ENCODE results near the gene LKAAEAR1. TPM values are rescaled to one million over a fixed set of nuclear protein-coding genes. Genes with fewer than 3 reads are reported as not detected.

LKAAEAR1 gene
- total RNA-seq, 1 donor from 2014 or later = 0.34 TPM

DNA sequence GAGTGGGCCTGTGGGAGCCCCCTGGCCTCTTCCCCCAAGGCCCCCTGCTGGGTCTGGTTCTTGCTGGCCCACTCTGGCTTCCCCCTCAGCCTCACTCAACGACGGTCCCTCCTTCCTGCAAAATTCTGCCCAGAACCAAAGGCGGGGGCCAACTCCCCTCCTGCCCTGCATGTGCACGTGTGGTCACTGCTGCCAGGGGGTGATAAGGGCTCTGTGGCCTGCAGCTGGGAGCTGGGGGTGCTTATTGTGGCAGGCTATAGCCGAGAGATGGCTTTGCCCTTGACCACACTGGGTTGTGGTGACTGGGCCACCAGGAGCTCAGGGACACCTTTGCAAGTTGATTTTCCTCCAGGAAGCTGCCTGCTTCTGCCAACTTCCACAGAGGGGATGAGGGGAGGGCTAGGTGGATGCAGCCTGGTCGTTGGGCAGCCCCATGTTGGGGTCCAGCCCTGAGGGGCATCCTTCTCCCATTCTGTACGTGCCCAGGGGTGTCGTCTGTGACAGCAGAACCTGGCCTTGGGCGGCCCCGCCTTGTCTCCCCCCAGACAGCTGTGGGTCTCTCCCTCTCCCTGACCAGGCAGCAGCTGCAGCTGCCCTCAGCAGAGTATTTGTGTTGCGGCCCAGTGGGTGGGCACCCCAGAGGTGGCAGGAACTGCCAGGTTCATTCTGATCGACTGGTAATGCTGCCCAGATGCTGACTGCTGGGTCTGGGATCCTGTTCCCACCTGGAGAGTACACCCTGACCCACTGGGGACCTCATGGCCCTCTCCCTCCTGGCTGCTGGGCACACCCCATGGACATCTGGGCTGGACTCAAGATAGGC, 15.6 kb downstream of the LKAAEAR1 start:
- intact Hi-C loops (cut with micrococcal nuclease) = loop anchor here (10.0 kb wide), 2 partner anchors 204 to 414 kb away; partner anchors contain the start of genes ABHD16B, RTEL1, STMN3 and TPD52L2

DNA sequence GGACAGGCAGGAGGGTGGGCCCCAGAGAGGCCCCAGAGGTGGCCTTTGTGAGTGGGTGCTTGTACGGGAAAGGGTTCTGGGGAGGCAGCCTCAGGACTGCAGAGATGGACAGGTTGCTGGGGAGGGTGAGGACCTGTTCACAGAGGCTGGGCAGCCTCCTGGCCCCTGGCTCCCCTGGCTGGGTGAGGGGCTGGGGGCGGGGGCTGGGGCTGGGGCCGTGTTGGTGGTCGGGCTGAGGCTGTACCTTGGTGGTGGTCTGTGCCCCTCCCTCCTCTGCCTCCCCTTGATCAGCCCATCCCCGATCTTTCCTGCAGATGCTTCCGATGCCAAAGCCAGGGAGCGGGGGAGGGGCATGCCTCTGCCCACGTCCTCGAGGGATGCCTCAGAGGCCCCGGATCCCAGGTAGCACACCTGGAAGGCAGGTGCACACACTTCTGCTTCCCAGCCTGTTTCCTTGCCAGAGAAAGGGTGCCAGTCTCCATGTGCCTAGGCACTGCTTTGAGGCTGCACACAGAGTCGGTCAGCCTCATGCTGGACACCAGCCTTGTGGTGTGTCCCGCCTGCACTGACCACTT, 16.4 kb downstream of the LKAAEAR1 start:
- intact Hi-C loops (cut with micrococcal nuclease) = loop anchor here (10.0 kb wide), 2 partner anchors 203 to 413 kb away; partner anchors contain the start of genes ABHD16B, RTEL1, STMN3 and TPD52L2

DNA sequence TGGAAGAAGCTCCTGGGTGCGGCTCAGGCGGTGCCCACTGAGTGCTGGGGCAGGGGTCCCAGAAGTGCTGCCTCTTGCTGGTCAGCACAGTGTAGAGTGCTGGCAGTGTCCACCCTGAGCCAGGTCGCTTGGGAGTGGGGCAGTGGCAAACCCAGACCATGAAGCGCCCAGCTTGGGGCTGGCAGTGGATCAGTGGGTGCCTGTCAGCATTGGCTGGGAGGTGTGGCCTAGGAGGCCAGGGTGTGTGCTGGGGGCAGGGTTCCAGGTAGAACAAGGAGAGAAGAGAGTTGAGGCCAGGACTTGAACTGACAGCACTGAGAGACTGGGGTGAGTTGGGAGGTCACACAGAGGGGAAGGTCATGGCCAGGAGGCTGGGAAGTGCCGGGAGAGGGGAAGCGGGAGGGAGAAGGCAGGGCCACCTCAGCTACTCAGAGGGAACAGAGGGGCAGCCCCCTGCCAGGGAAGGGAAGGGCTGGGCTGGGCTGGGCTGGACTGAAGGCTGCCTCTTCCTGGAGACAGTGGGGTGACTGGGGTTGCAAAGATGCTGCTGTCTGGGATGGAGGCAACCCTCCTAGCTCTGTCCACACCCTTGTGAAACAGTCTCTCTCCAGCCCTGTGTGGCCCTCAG, 17.1 kb downstream of the LKAAEAR1 start:
- intact Hi-C loops (cut with micrococcal nuclease) = loop anchor here (10.0 kb wide), 2 partner anchors 202 to 412 kb away; partner anchors contain the start of genes ABHD16B, RTEL1, STMN3 and TPD52L2

DNA sequence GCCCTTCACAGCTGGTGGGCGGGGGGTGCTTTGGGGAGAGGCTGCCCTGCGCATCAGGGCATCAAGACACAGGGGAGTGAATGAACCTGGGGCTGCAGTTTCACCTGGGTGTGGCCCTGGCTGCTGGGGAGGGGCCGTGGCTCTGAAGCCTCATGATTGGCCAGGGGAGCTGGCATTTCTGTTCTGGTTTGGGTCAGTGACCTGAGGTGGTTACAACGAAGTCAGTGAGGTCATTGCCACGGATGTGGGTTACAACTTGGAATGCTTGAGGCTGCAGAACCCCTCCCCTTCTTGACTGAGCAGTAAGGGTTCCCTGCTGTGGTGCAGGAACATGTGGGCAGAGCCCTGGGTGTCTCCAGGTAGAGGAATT, 18.2 kb downstream of the LKAAEAR1 start:
- intact Hi-C loops (cut with micrococcal nuclease) = loop anchor here (1.0 to 10.0 kb wide), 3 partner anchors 11 to 411 kb away; partner anchors contain the start of genes ABHD16B, RTEL1, STMN3 and TPD52L2

DNA sequence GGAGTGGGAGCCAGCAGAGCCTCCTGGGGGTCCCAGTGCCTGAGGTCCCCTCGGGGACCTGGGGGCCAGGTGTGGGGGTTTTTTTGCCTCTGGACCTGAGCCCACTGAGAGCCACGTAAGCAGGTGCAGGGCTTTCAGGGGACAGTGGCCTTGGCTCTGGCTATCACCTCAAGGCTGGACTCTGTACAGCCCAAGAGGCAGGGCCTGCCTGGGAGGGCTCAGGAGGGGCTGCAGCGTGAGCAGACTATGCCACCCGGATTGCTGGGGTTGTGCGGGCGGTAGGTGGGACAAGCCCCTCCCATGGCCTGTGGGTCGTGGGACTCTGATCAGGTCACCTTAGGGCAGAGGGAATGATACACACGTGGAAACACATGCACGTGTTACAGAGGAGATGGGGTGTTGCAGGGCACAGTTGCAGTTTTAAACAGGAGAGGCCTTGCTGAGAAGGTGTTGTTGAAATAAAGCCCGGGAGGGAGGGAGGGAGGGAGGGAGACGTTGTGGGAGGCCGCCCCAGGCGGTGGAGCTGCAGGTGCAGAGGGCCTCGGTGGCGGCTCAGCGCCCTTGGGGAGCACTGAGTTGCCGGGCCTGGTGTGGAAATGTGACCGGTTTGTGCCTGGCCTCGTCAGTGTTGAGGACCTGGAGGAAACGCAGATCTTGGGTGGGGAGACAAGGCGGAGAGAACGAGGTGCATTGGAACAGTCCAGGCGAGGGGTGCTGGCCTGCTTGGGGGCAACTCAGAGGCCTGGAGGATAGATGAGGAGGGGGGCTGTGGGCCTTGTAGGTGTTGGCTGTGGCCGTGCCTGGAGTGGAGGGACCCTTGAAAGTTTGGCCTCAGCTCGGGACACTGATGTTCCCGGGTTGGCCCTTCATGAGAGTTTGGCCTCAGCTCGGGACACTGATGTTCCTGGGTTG, 18.9 kb downstream of the LKAAEAR1 start:
- intact Hi-C loops (cut with micrococcal nuclease) = loop anchor here (10.0 kb wide), 2 partner anchors 201 to 411 kb away; partner anchors contain the start of genes ABHD16B, RTEL1, STMN3 and TPD52L2

DNA sequence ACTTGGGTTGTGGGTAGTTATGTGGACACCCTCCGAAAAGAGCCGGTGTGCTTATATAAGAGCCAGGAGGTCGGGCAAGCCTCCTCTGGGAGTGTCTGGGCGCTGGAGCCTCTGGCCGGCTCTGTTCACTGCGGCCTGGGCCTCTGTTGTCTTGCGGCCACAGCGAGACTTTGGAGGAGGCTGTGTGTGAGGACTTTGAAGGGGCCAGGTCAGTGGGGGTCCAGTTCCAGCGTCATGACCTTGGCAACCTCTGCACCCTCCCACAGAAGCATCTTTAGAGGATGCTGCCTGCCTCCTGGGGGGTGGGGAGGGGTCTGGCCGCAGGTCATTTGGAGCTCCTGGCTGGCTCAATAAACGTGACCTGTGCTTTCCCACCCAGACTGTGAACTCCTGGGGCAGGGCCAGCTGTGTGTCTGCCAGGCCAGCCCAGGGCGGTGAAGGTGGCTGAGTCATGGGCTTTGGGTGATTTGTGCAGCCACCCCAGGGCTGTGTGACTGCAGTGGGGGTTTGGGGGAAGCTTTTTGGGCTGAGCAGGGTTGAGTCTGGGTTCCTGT, 20.0 kb downstream of the LKAAEAR1 start:
- intact Hi-C loops (cut with micrococcal nuclease) = loop anchor here (10.0 kb wide), 2 partner anchors 199 to 409 kb away; partner anchors contain the start of genes ABHD16B, RTEL1, STMN3 and TPD52L2

DNA sequence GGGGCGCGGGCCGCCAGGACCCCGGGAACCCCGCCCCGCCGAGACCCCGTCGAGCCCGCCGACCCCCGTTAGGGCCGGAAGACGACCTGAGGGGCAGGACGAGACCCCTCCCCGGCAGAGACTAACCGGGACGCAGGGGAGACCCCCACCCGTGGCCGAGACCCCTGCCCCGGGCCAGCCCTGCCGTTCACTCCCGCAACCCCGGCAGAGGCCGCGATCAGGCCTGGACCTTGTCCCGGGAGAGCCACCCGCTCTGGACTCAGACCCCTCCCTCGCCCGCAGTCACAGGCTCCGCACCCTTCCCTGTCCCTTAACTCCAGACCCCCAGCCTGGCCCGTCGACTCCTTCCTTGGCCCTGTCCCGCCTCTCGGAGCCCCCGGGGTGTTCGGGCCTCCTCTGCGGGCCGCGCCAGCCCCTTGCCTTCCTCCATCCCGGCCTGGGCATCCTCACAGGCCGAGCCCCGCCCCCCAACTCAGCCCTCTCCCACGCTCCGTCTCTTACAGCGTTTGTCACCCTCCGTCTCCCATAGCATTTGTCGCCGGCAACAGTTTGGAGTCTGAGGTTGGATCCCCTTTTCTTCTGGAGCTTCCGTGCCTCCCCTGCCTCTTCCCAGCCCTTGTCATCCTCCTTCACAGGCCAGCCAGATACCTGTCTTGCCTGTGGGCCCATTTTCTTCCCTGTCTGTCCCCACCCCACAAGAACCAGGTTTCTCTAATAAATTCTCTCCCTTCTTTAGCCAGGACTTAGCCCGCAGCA, 20.6 kb downstream of the LKAAEAR1 start:
- intact Hi-C loops (cut with micrococcal nuclease) = loop anchor here (1.0 to 10.0 kb wide), 6 partner anchors 16 to 409 kb away; partner anchors contain the start of genes ABHD16B, DNAJC5, PRPF6 and RGS19

DNA sequence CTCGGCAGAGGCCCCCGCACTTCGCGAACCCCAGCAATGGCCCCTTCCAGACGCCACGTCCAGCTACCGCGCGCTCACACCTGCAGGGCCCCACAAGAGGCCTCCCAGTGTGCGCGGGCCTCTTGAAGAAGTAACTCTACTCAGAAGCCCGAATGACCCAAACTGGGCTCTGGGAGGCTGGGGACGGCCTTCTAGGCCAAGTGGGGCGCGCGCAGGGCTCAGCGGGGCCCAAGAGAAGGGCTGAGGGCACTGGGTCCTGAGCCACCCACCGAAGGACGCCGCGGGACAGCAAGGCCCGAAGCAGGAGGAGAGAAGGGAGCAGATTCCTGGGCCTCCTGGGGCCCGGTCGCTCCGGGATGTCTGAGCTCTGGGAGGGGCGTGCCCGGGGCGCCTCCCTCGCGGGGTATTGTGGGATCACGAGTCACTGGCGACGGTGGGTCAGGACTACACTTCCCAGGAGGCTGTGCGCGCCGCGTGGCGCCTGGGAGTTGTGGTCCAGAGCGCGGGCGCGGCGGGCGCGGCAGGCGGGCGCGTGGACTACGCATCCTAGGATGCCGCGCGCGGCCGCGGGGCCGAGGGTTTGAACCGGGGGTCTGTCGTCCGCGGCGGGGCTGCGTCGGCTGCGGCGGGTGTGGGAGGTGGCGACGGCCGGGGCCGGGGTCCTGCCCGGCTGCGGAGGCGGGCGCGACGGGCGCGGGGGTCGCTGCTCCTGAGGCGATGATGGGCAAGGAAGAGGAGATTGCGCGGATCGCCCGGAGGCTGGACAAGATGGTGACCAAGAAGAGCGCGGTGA, 21.4 kb downstream of the LKAAEAR1 start, which contains the start of gene TCEA2:
TCEA2 (plus strand) TSS at position 603 of the 793 bp plus-strand sequence; CDS start at position 718, 115 bp downstream.
- intact Hi-C loops (cut with micrococcal nuclease) = loop anchor here (1.0 to 10.0 kb wide), 6 partner anchors 17 to 408 kb away; partner anchors contain the start of genes ABHD16B, DNAJC5, PRPF6 and RGS19

DNA sequence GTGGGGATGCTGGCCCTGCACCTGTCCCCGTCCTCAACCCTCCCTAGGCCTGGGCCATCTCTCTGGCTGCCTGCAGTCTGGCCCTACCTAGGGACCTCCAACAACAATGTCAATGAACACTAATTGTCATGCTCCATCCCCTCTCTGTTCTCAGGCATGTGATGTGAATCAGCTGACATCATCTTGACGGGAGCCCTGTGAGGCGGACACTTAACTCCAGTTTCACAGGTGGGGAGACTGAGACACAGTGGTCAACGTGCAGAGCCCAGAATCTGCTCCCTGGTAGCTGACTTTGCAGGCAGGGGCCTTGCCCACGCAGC, 22.0 kb downstream of the LKAAEAR1 start:
- intact Hi-C loops (cut with micrococcal nuclease) = loop anchor here (2.0 to 10.0 kb wide), 3 partner anchors 81 to 407 kb away; partner anchors contain the start of genes ABHD16B, PRPF6, RTEL1 and STMN3

DNA sequence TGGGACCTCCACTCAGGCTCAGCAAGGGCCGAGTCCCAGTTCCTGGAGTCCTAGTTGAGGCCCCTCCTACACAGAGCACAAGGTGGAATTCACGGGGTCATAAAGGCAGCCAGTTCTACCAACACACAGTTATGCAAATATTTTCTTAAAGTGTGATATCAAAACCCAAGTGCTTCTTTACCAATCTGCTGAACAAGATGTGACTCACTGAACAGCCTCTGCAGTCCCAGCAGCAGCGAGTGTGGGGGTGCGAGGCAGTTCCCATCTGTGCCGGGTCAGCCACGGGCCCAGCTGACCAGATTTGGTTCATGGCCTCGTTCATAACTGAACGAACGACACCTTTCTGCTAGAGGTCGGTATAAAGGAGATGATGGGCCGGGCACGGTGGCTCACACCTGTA, 25.7 kb downstream of the LKAAEAR1 start:
- intact Hi-C loops (cut with micrococcal nuclease) = loop anchor here (5.0 kb wide), 1 partner anchor 271 kb away; no protein-coding TSS in a partner anchor

DNA sequence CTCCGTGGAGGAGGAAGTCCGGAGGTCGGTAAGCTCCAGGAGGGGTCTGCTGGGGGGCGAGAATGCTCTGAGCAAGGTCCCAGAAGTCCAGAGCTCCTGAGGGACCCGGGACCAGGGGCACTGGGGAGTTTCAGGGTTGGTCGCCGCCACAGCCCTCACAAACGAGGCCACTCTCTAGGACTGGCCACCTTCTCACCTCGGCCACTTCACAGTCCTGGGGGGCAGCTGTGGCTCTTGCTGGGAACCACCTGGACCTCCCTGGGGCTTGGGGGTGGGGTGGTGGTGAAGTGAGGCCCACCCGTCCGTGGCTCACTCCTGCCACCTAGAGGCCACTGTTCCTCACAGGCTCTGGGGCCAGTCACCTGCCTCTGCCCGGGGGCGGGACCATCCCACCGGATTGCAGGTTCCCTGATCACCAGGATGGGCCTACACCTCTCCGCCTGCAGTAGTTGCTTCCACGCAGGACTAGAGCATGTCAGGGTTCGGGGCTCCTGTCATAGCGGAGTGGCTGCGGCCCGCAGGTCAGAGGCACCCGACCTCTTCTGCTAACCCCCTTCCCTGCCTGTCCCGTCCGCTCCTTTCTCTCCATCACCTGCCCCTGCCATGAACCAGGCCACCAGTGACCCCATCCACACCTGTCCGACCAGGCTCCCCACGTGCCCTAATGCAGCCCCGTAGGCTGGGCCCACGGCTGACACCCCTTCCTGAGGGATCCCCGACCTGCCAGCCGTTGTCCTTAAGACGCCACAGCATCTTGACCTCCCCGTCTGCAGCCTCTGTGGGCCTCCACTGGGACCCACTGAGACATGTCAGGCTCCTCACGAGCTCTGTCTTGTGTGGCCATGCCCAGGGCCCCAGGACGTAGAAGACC, 26.3 kb downstream of the LKAAEAR1 start:
- intact Hi-C loops (cut with micrococcal nuclease) = loop anchor here (2.0 to 5.0 kb wide), 2 partner anchors 19 to 271 kb away; no protein-coding TSS in a partner anchor

DNA sequence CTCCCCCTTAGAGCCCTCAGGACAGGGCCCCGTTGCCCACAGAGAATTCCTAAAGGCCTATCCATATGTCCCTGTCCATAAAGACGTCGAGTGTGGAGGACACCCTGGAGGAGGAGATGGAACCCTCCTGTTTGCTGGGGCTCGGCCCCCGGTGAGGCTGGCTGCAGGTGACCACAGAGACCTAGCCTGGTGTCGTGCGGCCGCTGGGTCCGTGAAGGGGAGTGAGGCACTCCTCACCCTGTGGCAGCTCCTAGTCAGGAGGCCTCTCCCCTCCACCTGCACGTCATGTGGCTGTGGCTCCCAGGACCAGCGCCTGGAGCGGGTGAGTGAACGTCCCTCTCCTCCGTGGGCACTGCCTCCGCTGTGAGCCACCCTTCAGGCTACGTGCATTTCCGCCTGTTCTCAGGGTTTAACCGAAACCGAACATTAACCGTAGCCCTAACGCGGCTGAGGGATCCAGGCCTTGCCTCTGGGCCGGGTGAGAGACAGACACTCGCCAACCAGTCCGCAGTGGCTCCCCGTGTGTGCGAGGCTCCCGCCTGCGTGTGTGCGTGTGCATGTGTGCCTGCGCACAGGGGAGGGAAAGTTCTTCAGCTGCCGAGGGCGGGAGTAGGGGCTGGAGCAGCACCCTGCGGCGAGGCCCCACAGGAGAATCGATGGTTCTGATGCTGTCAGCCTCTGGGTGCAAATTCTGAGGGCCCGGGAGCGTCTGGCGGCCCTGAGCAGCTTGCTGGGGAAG, 27.1 kb downstream of the LKAAEAR1 start:
- intact Hi-C loops (cut with micrococcal nuclease) = loop anchor here (2.0 to 5.0 kb wide), 2 partner anchors 18 to 270 kb away; no protein-coding TSS in a partner anchor

DNA sequence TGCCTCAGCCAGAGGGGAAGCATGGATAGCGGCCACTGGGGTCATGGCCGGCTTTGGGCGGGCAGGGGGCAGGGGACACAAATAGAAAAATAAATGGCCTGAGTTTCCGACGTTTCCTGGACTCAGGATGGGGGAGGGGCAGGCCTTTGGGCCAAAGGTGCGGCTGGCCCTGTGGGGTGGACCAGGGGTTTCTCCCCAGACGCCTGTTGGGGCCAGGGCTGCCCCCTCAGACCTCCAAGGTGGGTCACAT, 27.6 kb downstream of the LKAAEAR1 start:
- intact Hi-C loops (cut with micrococcal nuclease) = loop anchor here (2.0 to 5.0 kb wide), 2 partner anchors 18 to 269 kb away; no protein-coding TSS in a partner anchor

DNA sequence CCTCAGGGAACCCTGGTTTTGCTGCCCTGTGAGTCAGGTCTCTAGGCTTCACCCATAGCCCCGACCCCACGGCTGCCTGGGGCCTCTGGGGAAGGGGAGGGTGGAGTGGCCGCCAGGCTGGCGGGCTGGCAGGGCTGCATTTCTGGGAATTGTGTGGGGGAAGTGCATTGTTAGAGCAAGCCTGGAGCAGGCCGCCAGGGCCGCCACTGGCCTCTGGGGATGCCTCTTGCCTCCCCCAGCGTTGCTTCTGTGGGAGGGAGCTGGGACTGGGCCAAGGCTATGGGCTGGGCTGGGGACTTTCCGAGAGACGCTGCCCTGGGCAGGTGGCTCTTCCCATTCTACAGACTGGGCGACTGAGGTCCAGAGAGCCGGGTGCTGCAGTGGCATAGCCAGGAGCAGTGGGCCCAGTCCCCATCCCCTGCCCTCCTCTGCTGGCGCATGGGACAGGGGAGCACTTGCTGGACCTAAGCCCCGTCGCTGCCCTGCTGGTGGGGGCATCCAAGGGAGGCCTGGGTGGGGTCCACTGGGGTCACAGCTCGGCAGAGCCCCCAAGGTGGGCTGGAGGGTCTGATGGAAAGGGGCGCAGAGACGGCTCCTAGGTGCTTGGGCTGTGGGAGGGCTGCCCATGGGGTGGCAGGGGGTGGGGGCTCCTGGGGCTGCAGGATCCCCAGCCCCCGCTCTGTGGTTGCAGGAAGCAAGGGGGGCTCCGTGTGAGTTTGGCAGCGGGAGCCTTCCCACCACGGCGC, 28.1 kb downstream of the LKAAEAR1 start:
- intact Hi-C loops (cut with micrococcal nuclease) = loop anchor here (2.0 to 5.0 kb wide), 2 partner anchors 17 to 269 kb away; no protein-coding TSS in a partner anchor

DNA sequence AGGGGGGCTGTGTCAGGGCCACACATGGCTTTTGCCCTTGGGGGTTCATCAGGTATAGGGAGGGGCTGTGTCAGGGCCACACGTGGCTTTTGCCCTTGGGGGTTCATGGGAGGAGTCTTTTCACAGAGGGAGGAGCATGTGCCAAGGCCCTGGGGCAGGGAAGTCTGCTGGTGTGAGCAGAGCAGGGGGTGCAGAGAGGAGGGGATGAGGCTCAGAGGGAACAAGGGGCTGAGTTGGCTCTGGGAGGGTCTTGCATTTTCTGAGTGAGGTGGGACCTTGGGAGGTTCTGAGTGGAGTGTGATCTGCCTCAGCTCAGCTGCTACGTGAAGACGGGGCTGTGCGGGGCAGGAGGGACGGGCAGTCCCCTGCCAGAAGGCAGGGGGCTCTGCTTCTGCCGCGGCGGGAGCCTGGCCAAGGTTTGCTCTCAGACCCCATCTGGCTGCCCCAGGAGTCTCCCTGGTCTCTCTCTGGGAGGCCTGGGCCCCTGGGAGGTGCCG, 28.8 kb downstream of the LKAAEAR1 start:
- intact Hi-C loops (cut with micrococcal nuclease) = loop anchor here (5.0 kb wide), 1 partner anchor 268 kb away; no protein-coding TSS in a partner anchor

Measured in T-helper 2 cell treated with Interferon-gamma antibody and Interleukin-4, amounts not matched to agents 100 ng/mL and 5 ng/mL, for 36 hours (primary cell).